Kidney (tissue), 14 donors: Measurements from ENCODE around the gene FARP1. TPM values are rescaled to one million over a fixed set of nuclear protein-coding genes. Genes with fewer than 3 reads are reported as not detected.

Experiments used
- DNase-seq, 5 donors: peaks; one replicate each; pipeline ENCODE4 v3.0.0-alpha.2; 2013 to 2020
- FAIRE-seq: peaks from 2 replicates; lab custom pipeline; 2012; peaks lifted over from hg19 to GRCh38; lab: Jason Lieb, UNC
- H3K27ac ChIP-seq, 2 donors: one replicate each; pipeline ENCODE4 v1.7.0; 2013; ENCODE audit warnings: low read depth in 2 of 2, low read length in 2 of 2, inconsistent platforms in 1 of 2
- H3K27me3 ChIP-seq: one replicate; pipeline ENCODE4 v1.7.1; 2013; ENCODE audit warnings: low read length, inconsistent platforms; ENCODE audit not compliant: control insufficient read depth, insufficient read depth
- H3K36me3 ChIP-seq, 3 donors: one replicate each; pipeline versions ENCODE4 v1.7.0 to v1.7.1; 2013; ENCODE audit warnings: low read length in 3 of 3, control low read depth in 1 of 3, inconsistent platforms in 1 of 3; ENCODE audit not compliant: insufficient read depth in 3 of 3, control insufficient read depth in 2 of 3
- H3K4me1 ChIP-seq, 3 donors: one replicate each; pipeline versions ENCODE4 v1.7.0 to v1.7.1; 2013; ENCODE audit warnings: low read length in 3 of 3, inconsistent platforms in 1 of 3, low read depth in 1 of 3; ENCODE audit not compliant: control insufficient read depth in 2 of 3, insufficient read depth in 2 of 3
- H3K4me3 ChIP-seq, 3 donors: one replicate each; pipeline versions ENCODE4 v1.7.0 to v1.8.1; 2013; ENCODE audit warnings: low read length in 3 of 3, control low read depth in 1 of 3, inconsistent platforms in 1 of 3
- H3K9ac ChIP-seq, 3 donors: one replicate each; pipeline versions ENCODE4 v1.7.0 to v1.7.1; 2013; ENCODE audit warnings: low read length in 3 of 3, control low read depth in 1 of 3, inconsistent platforms in 1 of 3
- H3K9me3 ChIP-seq, 3 donors: one replicate each; pipeline versions ENCODE4 v1.7.0 to v1.7.1; 2013; ENCODE audit warnings: low read length in 3 of 3, control low read depth in 1 of 3, inconsistent platforms in 1 of 3; ENCODE audit not compliant: control insufficient read depth in 2 of 3, insufficient read depth in 1 of 3
- intact Hi-C: fragments of 100-400 bp; cut with DNase I; formaldehyde crosslinking; loops from one replicate; pipeline ENCODE4 v1.11.1; 2022
- polyA plus RNA-seq: library from polyadenylated mRNA; stranded (reverse); fragments of 350-450 nt; fragmentation: Illumina TruSeq; extraction: RNeasy Lipid Tissue Mini Kit (QIAGEN cat#74804); gene quantifications from one replicate; pipeline ENCODE4 v1.2.3, GENCODE V29; 2014; ENCODE audit warnings: low read depth, low replicate concordance; ENCODE audit not compliant: insufficient read depth
- total RNA-seq: library from RNA; stranded (reverse); fragmentation: NEBNext Ultra II Directional; extraction: Animal tissue kit (Norgen Biotek cat#: 25700); gene quantifications from one replicate; pipeline ENCODE4 v1.2.1, GENCODE V29; 2021
- TF ChIP-seq, protein P1 (sequence below): IDR thresholded peaks from 3 replicates; pipeline ENCODE4 v1.5.1; 2012; ENCODE audit warnings: mild to moderate bottlenecking, moderate library complexity, borderline replicate concordance; ENCODE audit not compliant: insufficient read depth; ENCODE audit errors: extremely low read depth
- donor health status: control.
- donor health status: control.
- donor health status: control.
- donor health status: control.
- donor health status: control.
- donor health status: DM: yes; HTN: yes; CAD: no.
- donor health status: Normal renal cell carcinoma (clear cell type).

Gene FARP1
- total and polyA plus RNA-seq, 2 donors from 2014 or later: 123 to 229 TPM

DNA sequence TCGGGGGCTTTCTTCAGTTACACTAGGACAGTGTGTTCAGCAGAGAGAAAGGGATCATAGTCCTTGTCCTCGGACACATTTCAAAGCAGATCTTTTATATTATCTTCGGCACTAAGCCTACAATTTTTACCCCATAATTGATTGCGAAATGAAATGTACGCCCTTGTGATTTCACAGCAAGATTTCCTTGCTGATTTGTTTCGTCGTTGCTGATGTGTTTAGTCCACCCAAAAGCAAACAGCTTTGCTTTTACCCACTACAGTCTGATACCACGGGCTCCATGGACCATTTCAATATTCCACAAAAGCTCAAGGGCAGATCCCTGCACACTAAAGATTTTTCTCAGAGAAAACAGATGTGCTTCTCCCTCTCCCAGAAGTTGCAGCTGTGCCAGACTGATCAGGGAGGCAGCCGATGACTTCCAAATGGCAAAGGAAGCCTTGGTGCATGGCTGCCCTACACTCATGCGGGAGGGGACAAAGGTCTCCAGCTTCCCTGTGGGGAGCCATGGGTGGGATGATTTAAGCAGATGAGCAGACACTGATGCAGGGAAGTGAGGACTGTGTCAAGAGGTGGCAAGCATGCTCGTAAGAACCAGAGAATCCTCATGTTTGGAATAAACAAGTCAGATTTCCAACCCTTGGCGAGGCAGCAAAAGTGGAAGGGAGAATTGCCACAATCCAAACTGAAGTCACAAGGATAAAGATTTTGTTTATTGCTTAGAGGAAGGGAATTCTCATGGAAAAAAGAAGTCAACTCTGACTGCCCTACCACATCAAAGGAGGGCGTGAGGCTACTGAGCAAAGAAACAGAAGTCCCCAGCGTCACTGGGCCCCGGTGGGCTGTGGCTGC lies 353.0 kb downstream of the FARP1 start:
- Histone ChIP-seq H3K36me3 (peaks cover 0 to 3% (median 0%) of the 10 kb centered on the region in 3 donors), H3K9me3 (no peaks in the 10 kb centered on the region), H3K27me3 (no peaks in the 10 kb centered on the region), H3K27ac (peak overlapping the region in 1 of 2 donors; percentile 26), H3K9ac (no peak overlapping the region), H3K4me3 (peak overlapping the region in 1 of 3 donors; percentile 26), H3K4me1 (peaks cover 0 to 32% (median 17%) of the 10 kb centered on the region in 3 donors)
- DNase-seq (no peak), FAIRE-seq (no peak)
- TF ChIP-seq, protein P1, sequence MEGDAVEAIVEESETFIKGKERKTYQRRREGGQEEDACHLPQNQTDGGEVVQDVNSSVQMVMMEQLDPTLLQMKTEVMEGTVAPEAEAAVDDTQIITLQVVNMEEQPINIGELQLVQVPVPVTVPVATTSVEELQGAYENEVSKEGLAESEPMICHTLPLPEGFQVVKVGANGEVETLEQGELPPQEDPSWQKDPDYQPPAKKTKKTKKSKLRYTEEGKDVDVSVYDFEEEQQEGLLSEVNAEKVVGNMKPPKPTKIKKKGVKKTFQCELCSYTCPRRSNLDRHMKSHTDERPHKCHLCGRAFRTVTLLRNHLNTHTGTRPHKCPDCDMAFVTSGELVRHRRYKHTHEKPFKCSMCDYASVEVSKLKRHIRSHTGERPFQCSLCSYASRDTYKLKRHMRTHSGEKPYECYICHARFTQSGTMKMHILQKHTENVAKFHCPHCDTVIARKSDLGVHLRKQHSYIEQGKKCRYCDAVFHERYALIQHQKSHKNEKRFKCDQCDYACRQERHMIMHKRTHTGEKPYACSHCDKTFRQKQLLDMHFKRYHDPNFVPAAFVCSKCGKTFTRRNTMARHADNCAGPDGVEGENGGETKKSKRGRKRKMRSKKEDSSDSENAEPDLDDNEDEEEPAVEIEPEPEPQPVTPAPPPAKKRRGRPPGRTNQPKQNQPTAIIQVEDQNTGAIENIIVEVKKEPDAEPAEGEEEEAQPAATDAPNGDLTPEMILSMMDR: no peak
- intact Hi-C loops: no loop called here

DNA sequence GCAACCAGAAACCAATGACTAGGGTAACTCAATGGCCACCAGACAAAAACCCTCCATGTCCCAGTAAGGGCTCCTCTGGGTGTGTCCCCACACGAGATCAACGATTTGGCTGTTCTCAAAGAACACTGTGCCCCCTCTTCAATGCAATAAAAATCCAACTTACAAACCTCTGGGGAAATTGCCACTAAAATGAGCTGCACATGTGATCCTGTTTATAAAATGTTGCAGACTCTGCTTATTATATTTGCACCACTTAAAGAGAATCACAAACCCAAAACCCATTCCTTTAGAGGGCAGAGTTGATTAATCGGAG lies 353.5 kb downstream of the FARP1 start:
- H3K27ac ChIP-seq: peak overlapping the region in 1 of 2 donors; percentile 26
- H3K9ac ChIP-seq: no peak overlapping the region
- intact Hi-C loops: no loop called here
- no peaks in the 10 kb centered on the region for H3K9me3 ChIP-seq
- no peak for DNase-seq
- no peak overlapping the region for H3K4me3 ChIP-seq
- no peaks in the 10 kb centered on the region for H3K27me3 ChIP-seq
- TF ChIP-seq, protein P1: no peak
- peaks cover 0 to 3% (median 0%) of the 10 kb centered on the region in 3 donors for H3K36me3 ChIP-seq
- peaks cover 0 to 31% (median 16%) of the 10 kb centered on the region in 3 donors for H3K4me1 ChIP-seq
- no peak for FAIRE-seq

DNA sequence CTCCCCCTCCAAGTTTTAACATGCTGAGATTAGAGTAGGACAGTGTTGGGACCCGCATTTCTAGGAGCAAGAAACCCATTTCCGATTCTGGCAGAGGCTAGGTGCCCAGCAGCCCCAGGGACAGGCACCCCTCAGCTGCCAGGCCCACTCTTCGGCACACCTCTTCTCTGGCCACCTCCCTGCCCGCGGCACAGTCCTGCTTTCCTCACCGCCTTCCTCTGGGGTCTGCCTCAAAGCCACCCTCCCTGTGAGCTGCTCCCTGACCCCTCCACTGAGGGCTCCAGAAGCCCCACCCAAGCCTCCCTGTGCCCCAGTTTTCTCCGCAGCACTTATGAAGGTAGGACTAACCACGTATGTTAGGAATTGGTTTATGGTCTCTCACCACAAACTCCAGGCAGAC lies 354.1 kb downstream of the FARP1 start:
- intact Hi-C loops: no loop called here
- TF ChIP-seq, protein P1: no peak
- Histone ChIP-seq H3K27ac (no peak overlapping the region), H3K9me3 (no peaks in the 10 kb centered on the region), H3K27me3 (no peaks in the 10 kb centered on the region), H3K9ac (peak overlapping the region in 1 of 3 donors; percentile 12), H3K36me3 (peaks cover 0 to 3% (median 0%) of the 10 kb centered on the region in 3 donors), H3K4me1 (peaks cover 0 to 32% (median 18%) of the 10 kb centered on the region in 3 donors), H3K4me3 (no peak overlapping the region)
- DNase-seq (no peak), FAIRE-seq (no peak)
